NCI-H526 treated with DMSO at 0.1 percent for 48 hours (cell line): Measurements from ENCODE around the gene TMEM47.

Experiments used
- DNase-seq: peaks from one replicate; lab custom pipeline; 2025; lab: John Stamatoyannopoulos, UW

Gene TMEM47

DNA sequence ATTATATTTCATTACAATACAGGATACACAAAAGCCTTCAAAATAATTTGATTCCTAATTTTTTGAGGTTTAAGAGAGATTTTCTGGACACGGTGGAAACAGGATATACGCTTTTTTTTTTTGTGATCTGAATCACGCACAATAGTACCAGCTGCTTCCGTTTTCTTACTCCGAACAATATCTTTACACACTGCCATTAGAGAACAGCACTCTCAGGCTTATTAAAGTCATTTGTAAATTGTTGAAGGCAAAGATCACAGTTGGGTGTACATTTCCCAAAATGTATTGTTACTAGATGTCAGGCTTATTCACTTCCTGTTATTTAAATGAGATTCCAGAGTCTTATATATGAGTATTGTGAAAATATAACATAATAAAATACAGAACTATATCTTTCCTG, 71.5 kb downstream of the TMEM47 start:
- DNase-seq = no peak

DNA sequence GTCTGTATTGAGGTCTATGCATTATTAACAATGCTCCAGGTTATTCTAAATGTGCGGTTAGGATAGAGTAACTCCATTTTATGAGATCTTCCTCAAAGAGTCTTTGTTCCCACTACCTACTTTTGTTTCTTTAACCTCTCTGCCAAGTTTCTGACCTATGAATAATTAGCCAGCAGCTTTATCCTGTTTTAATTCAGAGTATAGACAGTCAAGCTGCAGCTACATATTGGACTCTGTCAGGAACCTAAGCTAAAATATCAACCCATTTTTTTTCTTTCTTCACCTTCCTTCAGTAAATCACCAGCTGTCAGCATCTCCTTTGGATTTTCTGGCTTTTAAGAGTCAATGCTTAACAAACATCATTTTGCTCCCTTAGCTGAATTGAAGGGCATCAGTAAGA, 72.3 kb downstream of the TMEM47 start:
- no peak for DNase-seq

DNA sequence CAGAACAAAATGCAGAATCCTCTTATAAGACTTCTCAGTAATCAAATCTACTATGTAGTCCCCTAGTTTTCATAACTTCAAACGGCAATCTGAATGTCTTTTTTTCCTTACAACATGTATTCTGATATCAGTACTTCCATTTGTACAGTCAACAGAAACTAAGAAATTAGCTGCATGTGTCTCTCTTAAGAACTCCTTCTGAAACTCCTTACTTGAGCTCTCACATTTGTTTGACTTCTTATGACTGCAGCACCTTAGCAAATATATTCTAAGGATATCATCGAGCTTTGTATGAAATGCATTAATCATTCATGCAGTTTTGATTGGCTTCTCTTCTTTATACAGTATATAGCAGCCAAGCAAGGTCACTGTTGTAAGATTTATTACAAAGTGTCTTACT, 77.0 kb downstream of the TMEM47 start:
- DNase-seq = no peak

DNA sequence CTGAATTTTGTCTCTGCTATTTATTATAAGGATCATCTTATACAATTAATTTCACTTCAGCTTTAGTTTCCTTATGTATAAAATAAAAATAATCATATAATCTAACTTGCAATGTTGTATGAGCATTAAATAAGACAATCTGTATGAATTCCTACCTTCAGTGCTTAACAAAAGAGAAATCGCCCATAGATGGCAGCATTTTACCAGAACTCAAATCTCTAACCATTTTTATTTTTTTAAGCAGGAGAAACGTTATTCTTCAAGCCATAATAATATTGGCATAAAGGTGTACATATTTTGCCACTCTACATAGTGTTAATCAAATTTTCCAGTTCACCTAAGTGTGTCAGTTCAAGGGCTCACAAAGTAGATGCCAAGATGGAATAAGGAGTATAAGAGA, 78.8 kb downstream of the TMEM47 start:
- no peak for DNase-seq
